GM19023 (cell line): Measurements from ENCODE around the gene PSMA6.
"Not testable (repeated sequence)": the region's sequence is repeated elsewhere in the genome, so short reads cannot be mapped to it uniquely, and the experiment has no call there.

Experiments used
- ATAC-seq: cut with Tn5 transposase; IDR thresholded peaks from one replicate; pipeline ENCODE4 v1.9.1; 2021; ENCODE audit warnings: mild to moderate bottlenecking, moderate library complexity; ENCODE audit not compliant: unreplicated experiment

The PSMA6 gene

GRCh38 chr14:35317820-35318219, 25.6 kb downstream of the PSMA6 start:
- no peak for ATAC-seq

- no peak for ATAC-seq
Observed at GRCh38 chr14:35319509-35319908, 27.3 kb downstream of the PSMA6 start.

GRCh38 chr14:35320472-35320871, 28.3 kb downstream of the PSMA6 start:
- ATAC-seq: no peak

GRCh38 chr14:35326375-35326774, 34.2 kb downstream of the PSMA6 start:
- ATAC-seq: no peak

GRCh38 chr14:35331605-35332516, 39.7 kb downstream of the PSMA6 start:
- ATAC-seq: peak; percentile 48

- ATAC-seq: no peak
Observed at GRCh38 chr14:35332517-35333263, 40.5 kb downstream of the PSMA6 start.

- ATAC-seq: no peak
Observed at GRCh38 chr14:35333264-35333730, 41.1 kb downstream of the PSMA6 start.

- no peak for ATAC-seq
Observed at GRCh38 chr14:35333797-35334743, 41.9 kb downstream of the PSMA6 start.

- no peak for ATAC-seq
Observed at GRCh38 chr14:35335388-35336092, 43.4 kb downstream of the PSMA6 start.

- not testable (repeated sequence) for ATAC-seq
Observed at GRCh38 chr14:35336171-35336493, 44.0 kb downstream of the PSMA6 start.

- no peak for ATAC-seq
Observed at GRCh38 chr14:35336494-35337268, 44.5 kb downstream of the PSMA6 start.

- no peak for ATAC-seq
Observed at GRCh38 chr14:35337269-35338255, 45.4 kb downstream of the PSMA6 start.

GRCh38 chr14:35338731-35339405, 46.7 kb downstream of the PSMA6 start:
- ATAC-seq: no peak

- ATAC-seq: no peak
Observed at GRCh38 chr14:35339761-35340406, 47.7 kb downstream of the PSMA6 start.

- ATAC-seq: no peak
Observed at GRCh38 chr14:35340616-35341453, 48.7 kb downstream of the PSMA6 start.

- ATAC-seq: no peak
Observed at GRCh38 chr14:35341454-35341750, 49.2 kb downstream of the PSMA6 start.
